ENCODE data around the gene SMDT1. TPM values are rescaled to one million over a fixed set of nuclear protein-coding genes. Genes with fewer than 3 reads are reported as not detected.

The SMDT1 gene, protein sequence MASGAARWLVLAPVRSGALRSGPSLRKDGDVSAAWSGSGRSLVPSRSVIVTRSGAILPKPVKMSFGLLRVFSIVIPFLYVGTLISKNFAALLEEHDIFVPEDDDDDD
- total RNA-seq = 10 to 100 TPM; 13.8 to 14.8 TPM

GRCh38 chr22:42079319-42080251, at the start of gene SMDT1:
TSS of gene SMDT1 (plus strand) at chr22:42079700. CDS start at chr22:42079769, 69 bp downstream.
- Histone ChIP-seq H3K9me3 (no peaks in the 10 kb centered on the region), H3K36me3 (replicated peaks in 1 of 2; ENCODE audit: insufficient read depth in 1 of 2, low read depth in 2 of 2) (peaks cover 0 to 8% of the 10 kb centered on the region in 2 donors), H3K4me1 (peaks cover 53% of the 10 kb centered on the region), H3K27ac (peak within 1 kb of the TSS; percentile 96 to 99 (median 98)), H3K4me3 (peak within 1 kb of the TSS; percentile 44 to 54), H3K27me3 (no peaks in the 10 kb centered on the region)
- DNase-seq = peak; percentile 99
- intact Hi-C loops (cut with DNase I) = no loop called here
- TF ChIP-seq CTCF (IDR thresholded peaks at IDR 0.05) (peak in 1 of 7 experiments; percentile 2), POLR2A (IDR thresholded peaks at IDR 0.05) (peak; percentile 90 to 93 (median 92))
- WGBS, 2 donors = 0 to 1% methylated on average over 31 to 71 of the region's 71 CpGs
- ATAC-seq = peak; percentile 91

GRCh38 chr22:42033263-42034181, 46.0 kb upstream of the SMDT1 start:
- intact Hi-C loops (cut with DNase I) = no loop called here
- WGBS, 2 donors = 85 to 100% methylated on average over 2 to 4 of the region's 5 CpGs

DNA sequence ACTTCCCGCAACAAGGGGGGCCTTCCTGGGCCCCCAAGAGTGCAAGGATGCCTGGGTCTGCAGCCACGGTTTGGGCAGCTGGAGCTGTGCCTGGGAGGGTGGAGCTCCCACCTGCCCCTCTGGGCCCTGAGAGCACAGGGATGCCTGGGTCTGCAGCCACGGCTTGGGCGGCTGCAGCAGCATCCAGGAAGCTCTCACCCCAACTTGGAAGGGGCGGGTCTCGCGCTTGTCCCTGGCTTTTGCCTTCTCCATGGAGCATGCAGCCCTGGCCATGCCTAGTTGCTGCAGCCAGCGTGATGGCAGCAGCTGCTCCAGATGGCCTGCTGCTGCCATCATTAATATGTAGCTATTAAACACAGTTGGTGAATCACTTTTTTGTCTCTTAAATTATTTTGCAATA, 44.2 kb upstream of the SMDT1 start:
- H3K9me3 ChIP-seq = peaks cover 0 to 7% (median 0%) of the 10 kb centered on the region in 3 donors
- no peak overlapping the region for H3K27ac ChIP-seq
- no peaks in the 10 kb centered on the region for H3K27me3 ChIP-seq
- intact Hi-C loops (cut with DNase I) = no loop called here
- H3K36me3 ChIP-seq (replicated peaks in 1 of 2; ENCODE audit: insufficient read depth in 1 of 2, low read depth in 2 of 2) = no peaks in the 10 kb centered on the region
- no peak overlapping the region for H3K4me3 ChIP-seq
- DNase-seq (no peak), ATAC-seq (no peak)
- TF ChIP-seq CTCF (IDR thresholded peaks at IDR 0.05) (no peak), POLR2A (IDR thresholded peaks at IDR 0.05) (no peak)
- WGBS, 2 donors = 77 to 83% methylated on average over 8 of the region's 8 CpGs
- H3K4me1 ChIP-seq = no peaks in the 10 kb centered on the region

More at GRCh38 chr22:42033263-42034181, 46.0 kb upstream of the SMDT1 start:
- no peaks in the 10 kb centered on the region for H3K27me3 ChIP-seq
- no peaks in the 10 kb centered on the region for H3K36me3 ChIP-seq (replicated peaks in 1 of 2; ENCODE audit: insufficient read depth in 1 of 2, low read depth in 2 of 2)
- DNase-seq (no peak), ATAC-seq (no peak)
- no peaks in the 10 kb centered on the region for H3K4me1 ChIP-seq
- TF ChIP-seq CTCF (IDR thresholded peaks at IDR 0.05) = no peak
- no peak for TF ChIP-seq POLR2A (IDR thresholded peaks at IDR 0.05)
- no peak overlapping the region for H3K27ac ChIP-seq
- H3K4me3 ChIP-seq = no peak overlapping the region
- peaks cover 0 to 7% (median 0%) of the 10 kb centered on the region in 3 donors for H3K9me3 ChIP-seq

DNA sequence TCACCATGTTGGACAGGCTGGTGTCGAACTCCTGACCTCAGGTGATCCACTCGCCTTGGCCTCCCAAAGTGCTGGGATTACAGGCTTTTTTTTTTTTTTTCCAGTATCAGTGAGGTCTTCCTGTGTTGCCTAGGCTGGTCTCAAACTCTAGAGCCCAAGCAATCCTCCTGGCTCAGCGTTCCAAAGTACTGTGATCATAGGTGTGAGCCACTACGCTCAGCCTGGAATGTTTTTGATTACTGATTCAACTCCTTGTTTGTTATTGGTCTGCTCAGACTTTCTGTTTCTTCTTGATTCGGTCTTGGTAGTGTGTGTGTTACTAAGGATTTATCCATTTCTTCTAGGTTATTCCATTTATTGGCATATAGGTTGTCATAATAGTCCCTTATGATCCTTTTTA, 40.2 kb upstream of the SMDT1 start:
- Histone ChIP-seq H3K27me3 (no peaks in the 10 kb centered on the region), H3K27ac (no peak overlapping the region), H3K36me3 (replicated peaks in 1 of 2; ENCODE audit: insufficient read depth in 1 of 2, low read depth in 2 of 2) (no peaks in the 10 kb centered on the region), H3K4me1 (no peaks in the 10 kb centered on the region), H3K4me3 (no peak overlapping the region), H3K9me3 (no peaks in the 10 kb centered on the region)
- DNase-seq = no peak
- TF ChIP-seq CTCF (IDR thresholded peaks at IDR 0.05) = no peak
- TF ChIP-seq POLR2A (IDR thresholded peaks at IDR 0.05) = no peak
- no peak for ATAC-seq
- intact Hi-C loops (cut with DNase I) = no loop called here
- 91% methylated on average over 5 of the region's 5 CpGs for WGBS, 2 donors
